HG02884 (cell line): ENCODE data around the gene ABTB1.
"Not testable (repeated sequence)": the region's sequence is repeated elsewhere in the genome, so short reads cannot be mapped to it uniquely, and the experiment has no call there.

Experiments used
- ATAC-seq: cut with Tn5 transposase; IDR thresholded peaks from one replicate; pipeline ENCODE4 v1.9.1; 2021; ENCODE audit warnings: mild to moderate bottlenecking, moderate library complexity; ENCODE audit not compliant: unreplicated experiment

Gene ABTB1

DNA sequence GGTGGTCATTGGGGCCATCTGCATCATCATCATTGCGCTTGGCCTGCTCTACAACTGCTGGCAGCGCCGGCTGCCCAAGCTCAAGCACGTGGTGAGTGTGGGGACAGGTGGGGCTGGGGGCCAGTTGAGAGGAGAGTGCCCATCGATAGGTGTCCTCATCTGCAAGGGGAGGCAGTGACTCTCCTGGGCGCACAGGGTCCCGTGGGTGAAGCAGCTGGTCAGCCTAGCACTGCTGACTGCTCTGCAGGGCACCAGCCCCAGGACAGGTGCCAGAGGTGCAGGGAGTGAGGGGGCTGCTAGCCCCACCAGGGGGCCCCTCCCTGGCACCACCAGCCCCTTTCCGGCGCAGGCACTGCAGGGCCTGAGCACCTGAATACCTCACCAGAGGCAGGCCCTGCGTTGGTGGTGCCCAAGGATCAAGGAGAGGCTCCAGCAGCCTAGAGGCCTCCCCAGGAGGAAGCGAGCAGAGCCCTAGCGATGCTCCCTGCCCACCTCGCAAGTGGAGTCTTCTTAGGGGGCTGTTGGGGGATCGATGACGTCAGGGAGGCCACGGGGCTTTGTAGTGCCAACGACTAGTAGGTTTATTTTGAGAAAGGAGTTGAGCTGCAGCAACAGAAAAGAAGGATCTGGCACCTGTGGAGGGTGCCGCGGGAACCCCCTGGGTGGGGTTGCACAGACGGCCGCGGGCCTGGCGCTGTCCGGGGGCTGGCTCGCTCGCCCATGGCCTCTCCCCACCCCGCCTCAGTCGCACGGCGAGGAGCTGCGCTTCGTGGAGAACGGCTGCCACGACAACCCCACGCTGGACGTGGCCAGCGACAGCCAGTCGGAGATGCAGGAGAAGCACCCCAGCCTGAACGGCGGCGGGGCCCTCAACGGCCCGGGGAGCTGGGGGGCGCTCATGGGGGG lies 976 bp upstream of the ABTB1 start:
- peak; percentile 6 for ATAC-seq

- ATAC-seq = peak; percentile 32
These were observed 694 bp downstream of the ABTB1 start for GRCh38 chr3:127673191-127674100.

DNA sequence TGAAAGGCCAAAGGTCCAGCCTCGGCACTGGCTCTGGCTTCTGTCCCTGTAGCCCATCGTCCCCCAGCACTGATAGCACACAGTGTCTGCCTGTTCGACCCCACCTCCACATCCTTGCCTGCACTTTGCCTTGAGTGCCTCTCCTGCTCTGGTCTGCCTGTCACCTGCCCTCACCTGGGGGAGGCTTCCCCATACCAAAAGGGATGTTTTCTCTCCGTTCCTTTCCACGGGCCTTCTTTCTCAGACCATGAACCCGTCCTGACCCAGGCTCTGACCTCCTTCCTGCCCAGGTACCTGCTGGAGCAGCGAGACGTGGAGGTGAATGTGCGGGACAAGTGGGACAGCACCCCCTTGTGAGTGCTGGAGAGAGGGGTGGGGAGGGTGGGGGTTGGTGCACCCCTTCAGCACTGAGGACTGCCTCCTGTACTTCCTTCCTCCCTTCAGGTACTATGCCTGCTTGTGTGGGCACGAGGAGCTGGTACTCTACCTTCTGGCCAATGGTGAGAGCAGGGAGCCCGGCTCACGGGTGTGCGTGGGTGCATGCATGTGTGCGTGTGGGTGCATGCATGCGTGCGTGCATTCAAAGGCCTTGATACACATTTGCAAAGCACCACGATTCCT lies 1.5 kb downstream of the ABTB1 start:
- no peak for ATAC-seq

GRCh38 chr3:127674790-127675189 lies 2.0 kb downstream of the ABTB1 start:
- ATAC-seq = no peak

- ATAC-seq = no peak
These were observed 3.1 kb downstream of the ABTB1 start for GRCh38 chr3:127675651-127676391.

DNA sequence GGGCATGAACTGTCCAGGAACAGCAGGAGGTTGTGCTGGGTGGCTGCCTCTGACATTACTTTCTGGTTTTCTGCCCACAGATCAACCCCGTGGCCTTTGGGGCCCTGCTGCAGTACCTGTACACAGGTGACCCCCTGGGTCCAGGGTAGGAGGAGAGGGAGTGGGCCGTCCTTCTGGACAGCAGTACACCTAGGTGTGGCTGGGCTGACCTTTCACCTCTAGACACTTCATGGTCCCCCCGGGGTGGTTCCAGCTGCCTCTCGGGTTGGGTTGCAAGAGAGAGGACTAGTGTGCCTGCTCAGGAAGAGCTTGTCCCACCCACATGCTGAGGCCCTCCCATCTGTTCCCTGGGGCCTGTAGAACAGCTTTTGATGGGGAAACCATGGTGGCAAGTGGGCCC lies 3.7 kb downstream of the ABTB1 start:
- ATAC-seq = no peak

DNA sequence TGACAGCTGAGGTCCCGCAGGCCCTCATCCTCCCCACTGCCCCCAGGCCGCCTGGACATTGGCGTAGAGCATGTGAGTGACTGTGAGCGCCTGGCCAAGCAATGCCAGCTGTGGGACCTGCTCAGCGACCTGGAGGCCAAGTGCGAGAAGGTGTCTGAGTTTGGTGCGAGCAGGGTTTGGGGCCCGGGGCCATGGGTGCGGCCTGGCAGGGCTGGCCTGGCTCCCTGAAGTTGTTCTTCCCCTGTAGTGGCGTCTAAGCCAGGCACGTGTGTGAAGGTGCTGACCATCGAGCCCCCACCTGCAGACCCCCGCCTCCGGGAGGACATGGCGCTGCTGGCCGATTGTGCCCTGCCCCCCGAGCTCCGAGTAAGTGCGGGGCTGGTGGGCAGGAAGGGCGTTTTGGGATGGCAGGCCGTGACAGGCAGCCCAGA lies 4.2 kb downstream of the ABTB1 start:
- no peak for ATAC-seq

DNA sequence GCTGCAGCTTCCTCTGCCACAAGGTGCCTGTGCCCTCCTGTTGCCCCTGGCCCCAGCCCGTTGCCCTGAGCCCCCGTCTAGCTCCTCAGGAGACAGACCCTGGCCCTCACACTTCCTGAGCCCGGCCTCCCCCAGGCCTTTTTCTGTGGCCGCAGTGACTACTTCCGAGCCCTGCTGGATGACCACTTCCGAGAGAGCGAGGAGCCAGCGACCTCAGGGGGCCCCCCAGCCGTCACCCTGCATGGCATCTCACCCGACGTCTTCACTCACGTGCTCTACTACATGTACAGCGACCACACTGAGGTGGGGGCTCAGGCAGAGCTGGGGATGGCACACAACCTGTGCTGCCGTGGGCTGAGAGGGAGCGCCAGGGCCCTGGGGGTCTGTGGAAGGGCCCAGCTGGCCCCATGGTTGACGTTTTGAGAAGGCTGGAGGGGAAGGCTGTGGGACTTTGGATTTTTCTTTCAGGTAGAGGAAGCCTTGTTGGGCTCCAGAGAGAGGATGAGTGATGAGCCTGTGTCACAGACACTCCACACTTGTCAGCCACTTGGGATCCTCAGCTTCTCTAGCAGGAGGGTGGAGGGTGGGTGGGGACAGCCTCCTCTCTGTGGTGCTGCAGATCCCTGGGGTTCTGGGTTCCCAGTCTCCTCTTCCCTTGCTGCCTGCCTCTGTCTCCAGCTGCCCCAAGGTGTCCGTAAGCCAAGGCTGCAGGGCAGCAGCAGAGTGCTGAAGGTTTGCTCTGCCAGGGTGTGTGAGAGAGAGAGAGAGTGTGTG lies 5.0 kb downstream of the ABTB1 start:
- no peak for ATAC-seq

DNA sequence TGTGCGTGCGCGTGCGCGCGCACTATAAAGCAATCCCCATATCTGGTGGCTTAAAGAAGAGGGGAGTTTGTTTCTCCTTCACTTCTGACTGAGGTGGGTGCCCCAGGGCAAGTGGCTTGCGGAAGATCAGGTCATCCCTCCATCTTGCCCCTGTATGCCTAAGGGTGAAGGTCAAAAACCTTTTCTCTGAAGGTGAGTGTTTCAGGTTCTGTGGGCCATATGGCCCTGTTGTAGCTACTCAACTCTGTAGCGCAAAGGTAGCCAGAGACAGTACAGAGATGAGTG lies 5.5 kb downstream of the ABTB1 start:
- no peak for ATAC-seq

- no peak for ATAC-seq
These were observed 6.1 kb downstream of the ABTB1 start for GRCh38 chr3:127678611-127679533.

- no peak for ATAC-seq
These were observed 6.9 kb downstream of the ABTB1 start for GRCh38 chr3:127679534-127680145.

GRCh38 chr3:127680146-127680661 lies 7.5 kb downstream of the ABTB1 start:
- ATAC-seq = no peak

DNA sequence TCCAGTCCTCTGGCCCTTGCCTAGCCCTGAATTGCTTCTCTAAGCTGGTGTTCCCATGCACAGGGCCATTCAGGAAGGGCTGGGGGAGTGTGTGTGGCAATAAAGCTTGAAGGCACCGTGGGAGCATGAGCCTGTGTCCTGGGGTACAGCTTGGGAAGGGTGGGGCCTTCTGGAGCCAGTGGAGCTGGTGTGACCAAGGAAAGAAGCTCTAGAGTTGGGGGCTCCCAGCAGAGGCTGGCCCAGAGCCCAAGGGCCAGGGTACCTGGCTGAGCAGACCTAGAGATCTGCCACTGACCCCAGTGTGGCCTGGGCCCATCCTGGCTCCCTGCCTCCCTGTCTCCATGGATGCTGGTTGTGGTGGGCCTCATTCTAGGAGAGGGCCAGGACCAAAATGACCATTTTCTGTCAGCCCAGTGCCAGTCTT lies 8.1 kb downstream of the ABTB1 start:
- no peak for ATAC-seq

DNA sequence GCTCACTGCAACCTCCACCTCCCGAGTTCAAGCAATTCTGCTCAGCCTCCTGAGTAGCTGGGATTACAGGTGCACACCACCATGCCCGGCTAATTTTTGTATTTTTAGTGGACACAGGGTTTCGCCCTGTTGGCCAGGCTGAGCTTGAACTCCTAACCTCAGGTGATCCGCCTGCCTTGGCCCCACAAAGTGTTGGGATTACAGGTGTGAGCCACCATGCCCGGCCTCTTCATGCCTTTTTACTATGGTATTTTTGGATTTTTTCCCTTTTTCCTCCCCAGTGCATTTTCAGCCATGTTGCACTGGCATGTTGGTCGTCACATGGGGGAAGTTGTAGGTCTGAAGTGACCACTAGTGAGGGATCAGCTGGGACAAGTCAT lies 9.4 kb downstream of the ABTB1 start:
- not testable (repeated sequence) for ATAC-seq

DNA sequence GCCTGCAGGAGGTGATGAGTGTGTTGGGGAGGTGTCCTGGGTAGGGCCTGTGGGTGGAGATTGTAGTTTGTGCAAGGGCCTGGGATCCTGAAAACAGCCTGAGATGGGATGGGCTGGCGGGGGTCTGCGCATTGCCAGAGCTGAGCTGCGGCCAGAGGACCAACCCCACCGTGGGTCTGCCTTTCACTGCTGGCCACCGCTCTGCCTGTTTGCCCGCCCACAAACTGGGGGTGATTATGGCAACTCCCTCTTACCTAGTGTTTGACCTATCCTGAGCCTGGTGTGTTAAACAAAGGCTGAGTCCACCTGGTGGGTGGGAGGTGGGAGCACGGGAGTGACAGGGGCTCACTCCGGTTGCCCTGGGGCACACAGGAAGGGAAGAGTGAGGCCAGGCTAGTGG lies 9.8 kb downstream of the ABTB1 start:
- no peak for ATAC-seq

- no peak for ATAC-seq
These were observed 12.3 kb downstream of the ABTB1 start for GRCh38 chr3:127684871-127685707.

DNA sequence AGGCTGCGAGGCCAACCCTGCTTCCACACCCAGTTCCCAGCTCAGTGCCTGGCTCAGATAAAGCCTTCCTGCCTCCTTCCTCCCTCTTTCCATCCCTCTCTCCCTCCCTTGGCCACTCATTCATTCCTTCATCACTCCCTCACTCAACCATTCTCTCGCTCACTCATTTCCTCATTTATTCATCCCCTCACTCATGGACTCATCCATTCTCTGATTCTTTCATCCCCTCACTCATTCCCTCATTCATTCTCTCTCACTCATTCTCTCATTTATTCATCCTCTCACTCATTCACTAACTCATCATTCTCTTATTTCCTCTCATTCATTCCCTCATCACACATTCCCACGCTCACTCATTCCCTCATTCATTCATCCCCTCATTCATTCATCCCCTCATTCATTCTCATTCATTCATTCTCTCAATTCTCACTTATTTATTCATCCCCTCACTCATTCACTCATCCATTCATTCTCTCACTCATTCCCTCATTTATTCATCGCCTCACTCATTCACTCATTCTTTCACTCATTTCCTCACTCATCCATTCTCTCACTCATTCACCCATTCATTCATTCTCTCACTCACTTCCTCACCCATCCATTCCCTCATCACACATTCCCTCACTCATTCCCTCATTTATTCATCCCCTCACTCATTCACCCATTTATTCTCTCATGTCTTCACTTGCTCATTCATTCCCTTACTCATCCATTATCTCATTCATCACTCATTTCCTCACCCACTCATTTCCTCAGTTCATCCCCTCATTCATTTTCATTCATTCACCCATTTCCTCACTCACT lies 13.2 kb downstream of the ABTB1 start:
- ATAC-seq = no peak
